Small intestine (tissue), 7 donors: ENCODE data around the gene FLT3LG. TPM values are rescaled to one million over a fixed set of nuclear protein-coding genes. Genes with fewer than 3 reads are reported as not detected.
A peak's percentile ranks its signal among the peaks of the same experiment; 100 is the strongest.
"Not testable (repeated sequence)": the region's sequence is repeated elsewhere in the genome, so short reads cannot be mapped to it uniquely, and the experiment has no call there.

ENCODE experiments used
- DNase-seq, 2 donors: peaks; one replicate each; pipeline versions ENCODE4 v3.0.0 to v3.0.0-alpha.2; 2013
- FAIRE-seq: peaks from 2 replicates; lab custom pipeline; 2012; peaks lifted over from hg19 to GRCh38; lab: Jason Lieb, UNC
- H3K27ac ChIP-seq, 3 donors: one replicate each; pipeline ENCODE4 v1.5.1; 2013; ENCODE audit warnings: low read length in 2 of 3, mild to moderate bottlenecking in 2 of 3, control low read depth in 1 of 3, inconsistent platforms in 1 of 3, low read depth in 1 of 3, moderate library complexity in 1 of 3
- H3K27me3 ChIP-seq, 3 donors: one replicate each; pipeline ENCODE4 v1.6.1; 2013; ENCODE audit warnings: low read length in 3 of 3, inconsistent platforms in 1 of 3; ENCODE audit not compliant: control insufficient read depth in 3 of 3, insufficient read depth in 3 of 3
- H3K36me3 ChIP-seq, 3 donors: one replicate each; pipeline ENCODE4 v1.6.1; 2013; ENCODE audit warnings: low read length in 3 of 3, inconsistent platforms in 1 of 3, low read depth in 1 of 3, mild to moderate bottlenecking in 1 of 3, moderate library complexity in 1 of 3; ENCODE audit not compliant: control insufficient read depth in 3 of 3, insufficient read depth in 2 of 3
- H3K4me1 ChIP-seq, 3 donors: one replicate each; pipeline ENCODE4 v1.6.1; 2013; ENCODE audit warnings: low read length in 2 of 3, inconsistent platforms in 1 of 3, low read depth in 1 of 3, mild to moderate bottlenecking in 1 of 3, moderate library complexity in 1 of 3; ENCODE audit not compliant: control insufficient read depth in 3 of 3, insufficient read depth in 2 of 3
- H3K4me3 ChIP-seq, 3 donors: one replicate each; pipeline ENCODE4 v1.5.1; 2013; ENCODE audit warnings: low read length in 3 of 3, control low read depth in 1 of 3, inconsistent platforms in 1 of 3, low read depth in 1 of 3, mild to moderate bottlenecking in 1 of 3, moderate library complexity in 1 of 3
- H3K9me3 ChIP-seq, 2 donors: one replicate each; pipeline ENCODE4 v1.6.1; 2013; ENCODE audit warnings: low read depth in 1 of 2, low read length in 1 of 2; ENCODE audit not compliant: control insufficient read depth in 2 of 2, insufficient read depth in 1 of 2
- WGBS, 3 donors: extraction: QIAGEN DNeasy Blood & Tissue Kit; methylation state at CpG; one replicate each; pipeline ENCODE4 v1.1.7; 2013; 5-methylcytosine and 5-hydroxymethylcytosine counted together
- polyA plus RNA-seq, 4 donors: library from polyadenylated mRNA; stranded (reverse) in 3 of 4; unstranded in 1 of 4; fragments of 200-250 nt in 3 of 4; fragments of 120-200 nt in 1 of 4; gene quantifications; one replicate each; pipeline versions ENCODE4 v1.2.1 to v1.2.3, GENCODE V29; 2013
- donor health status: healthy with polysubstance abuse.
- donor health status: control.
- donor health status: control.
- donor health status: Bipolar disorder and iron deficiency.
- donor health status: healthy.

Gene FLT3LG
- polyA plus RNA-seq, 4 donors: 4.9 to 10.0 (median 8.2) TPM

DNA sequence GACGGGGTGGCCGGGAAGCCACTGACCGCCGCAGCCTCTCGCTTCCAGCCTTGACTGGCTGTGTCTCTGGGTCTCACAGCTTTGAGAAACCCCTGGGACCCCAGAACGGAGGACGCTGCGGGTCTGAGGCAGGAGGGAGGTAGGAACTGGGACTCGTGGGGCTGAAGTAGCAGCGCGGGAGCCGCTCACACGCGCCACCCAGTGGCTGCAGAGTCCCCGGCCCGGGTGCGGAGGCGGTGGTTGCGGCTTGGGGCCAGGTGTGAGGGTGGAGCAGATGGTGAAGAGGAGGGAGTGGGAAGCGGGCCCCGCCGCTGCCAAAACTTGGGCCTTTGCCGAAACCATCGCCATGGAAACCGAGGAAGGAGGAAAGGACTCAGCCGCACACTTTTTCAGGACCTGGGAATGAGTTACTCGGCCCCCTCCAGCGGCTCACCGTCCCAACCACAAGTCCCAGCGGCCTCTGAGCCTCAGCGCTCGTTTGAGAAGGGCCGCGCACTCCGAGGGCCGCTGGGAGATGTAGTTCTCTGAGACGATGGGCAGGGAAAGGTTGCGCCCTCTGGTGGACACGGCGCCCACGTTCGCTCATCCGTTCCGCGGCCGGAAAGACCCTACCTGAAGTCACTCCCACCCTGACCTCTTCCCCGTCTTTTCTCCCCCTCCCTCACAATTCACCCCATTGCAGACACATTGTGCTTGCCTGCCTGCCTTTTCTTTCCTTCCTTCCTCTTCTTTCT is 30.5 kb upstream of the FLT3LG start:
- no peaks in the 10 kb centered on the region for H3K4me1 ChIP-seq
- FAIRE-seq: no peak
- H3K27ac ChIP-seq: peak overlapping the region; percentile 18 to 70 (median 65)
- H3K4me3 ChIP-seq: peak overlapping the region; percentile 33 to 71 (median 68)
- no peaks in the 10 kb centered on the region for H3K9me3 ChIP-seq
- H3K36me3 ChIP-seq: peaks cover 0 to 27% (median 4%) of the 10 kb centered on the region in 3 donors
- WGBS, 3 donors: 0 to 1% (median 1%) methylated on average over 36 to 47 of the region's 47 CpGs
- H3K27me3 ChIP-seq: peaks cover 3 to 46% (median 16%) of the 10 kb centered on the region in 3 donors
- DNase-seq: peak; percentile 94 to 97

DNA sequence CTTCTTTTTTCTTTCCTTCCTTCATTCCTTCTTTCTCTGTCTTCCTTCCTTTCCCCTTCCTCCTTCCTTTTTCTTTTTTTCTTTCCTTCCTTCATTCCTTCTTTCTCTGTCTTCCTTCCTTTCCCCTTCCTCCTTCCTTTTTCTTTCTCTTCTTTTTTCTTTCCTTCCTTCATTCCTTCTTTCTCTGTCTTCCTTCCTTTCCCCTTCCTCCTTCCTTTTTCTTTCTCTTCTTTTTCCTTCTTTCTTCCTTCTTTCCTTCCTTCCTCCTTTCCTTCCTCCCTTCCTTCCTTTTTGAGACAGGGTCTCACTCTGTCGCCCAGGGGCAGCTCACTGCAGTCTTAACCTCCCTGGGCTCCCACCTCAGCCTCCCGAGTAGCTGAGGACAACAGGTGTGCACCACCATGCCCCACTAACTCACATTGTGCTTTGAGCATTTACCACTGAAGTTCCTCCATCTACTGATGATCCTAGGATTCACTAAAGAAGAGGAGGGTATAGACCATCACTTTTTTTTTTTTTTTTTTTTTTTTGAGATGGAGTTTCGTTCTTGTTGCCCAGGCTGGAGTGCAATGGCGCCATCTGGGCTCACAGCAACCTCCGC is 29.8 kb upstream of the FLT3LG start:
- 46 to 58% (median 47%) methylated on average over 5 of the region's 5 CpGs for WGBS, 3 donors
- H3K27me3 ChIP-seq: peaks cover 3 to 39% (median 12%) of the 10 kb centered on the region in 3 donors
- H3K4me1 ChIP-seq, H3K4me3 ChIP-seq, H3K9me3 ChIP-seq, FAIRE-seq, DNase-seq, H3K27ac ChIP-seq: not testable (repeated sequence)
- H3K36me3 ChIP-seq: peaks cover 0 to 33% (median 4%) of the 10 kb centered on the region in 3 donors

GRCh38 chr19:49445997-49446396 is 28.0 kb upstream of the FLT3LG start:
- no peak overlapping the region for H3K4me3 ChIP-seq
- 67 to 82% (median 79%) methylated on average over 3 of the region's 3 CpGs for WGBS, 3 donors
- peaks cover 2 to 45% (median 4%) of the 10 kb centered on the region in 3 donors for H3K36me3 ChIP-seq
- H3K27ac ChIP-seq: no peak overlapping the region
- DNase-seq: no peak
- H3K4me1 ChIP-seq: no peaks in the 10 kb centered on the region
- no peak for FAIRE-seq
- no peaks in the 10 kb centered on the region for H3K9me3 ChIP-seq
- peaks cover 0 to 21% (median 4%) of the 10 kb centered on the region in 3 donors for H3K27me3 ChIP-seq

- Histone ChIP-seq H3K4me1 (no peaks in the 10 kb centered on the region), H3K36me3 (peaks cover 2 to 45% (median 4%) of the 10 kb centered on the region in 3 donors), H3K4me3 (no peak overlapping the region), H3K27me3 (peaks cover 0 to 5% (median 0%) of the 10 kb centered on the region in 3 donors), H3K9me3 (no peaks in the 10 kb centered on the region), H3K27ac (no peak overlapping the region)
- FAIRE-seq (no peak), DNase-seq (no peak)
- 76 to 84% (median 81%) methylated on average over 32 of the region's 32 CpGs for WGBS, 3 donors
These were observed 26.3 kb upstream of the FLT3LG start for GRCh38 chr19:49447485-49448431.

GRCh38 chr19:49448432-49448786 is 25.6 kb upstream of the FLT3LG start:
- Histone ChIP-seq H3K27ac (no peak overlapping the region), H3K9me3 (no peaks in the 10 kb centered on the region), H3K36me3 (peaks cover 2 to 45% (median 4%) of the 10 kb centered on the region in 3 donors), H3K4me1 (no peaks in the 10 kb centered on the region), H3K27me3 (no peaks in the 10 kb centered on the region), H3K4me3 (no peak overlapping the region)
- FAIRE-seq: no peak
- 93 to 96% (median 95%) methylated on average over 6 of the region's 6 CpGs for WGBS, 3 donors
- no peak for DNase-seq

DNA sequence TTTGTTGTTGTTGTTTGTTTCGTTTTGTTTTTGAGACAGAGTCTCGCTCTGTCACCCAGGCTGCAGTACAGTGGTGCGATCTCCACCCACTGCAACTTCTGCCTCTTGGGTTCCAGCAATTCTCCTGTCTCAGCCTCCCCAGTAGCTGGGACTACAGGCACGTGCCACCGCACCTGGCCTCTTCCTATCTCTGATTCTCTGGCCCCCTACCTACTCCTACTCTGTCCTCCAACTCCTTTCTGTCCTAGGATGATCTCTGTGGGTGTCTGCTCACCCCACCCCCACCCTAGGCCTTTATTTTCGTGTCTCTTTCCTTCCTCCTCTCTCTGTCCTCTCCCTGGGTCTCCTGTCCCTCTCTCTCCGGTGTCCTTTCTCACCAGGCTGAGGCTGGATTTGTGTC is 23.6 kb upstream of the FLT3LG start:
- no peak for DNase-seq
- H3K27ac ChIP-seq: no peak overlapping the region

DNA sequence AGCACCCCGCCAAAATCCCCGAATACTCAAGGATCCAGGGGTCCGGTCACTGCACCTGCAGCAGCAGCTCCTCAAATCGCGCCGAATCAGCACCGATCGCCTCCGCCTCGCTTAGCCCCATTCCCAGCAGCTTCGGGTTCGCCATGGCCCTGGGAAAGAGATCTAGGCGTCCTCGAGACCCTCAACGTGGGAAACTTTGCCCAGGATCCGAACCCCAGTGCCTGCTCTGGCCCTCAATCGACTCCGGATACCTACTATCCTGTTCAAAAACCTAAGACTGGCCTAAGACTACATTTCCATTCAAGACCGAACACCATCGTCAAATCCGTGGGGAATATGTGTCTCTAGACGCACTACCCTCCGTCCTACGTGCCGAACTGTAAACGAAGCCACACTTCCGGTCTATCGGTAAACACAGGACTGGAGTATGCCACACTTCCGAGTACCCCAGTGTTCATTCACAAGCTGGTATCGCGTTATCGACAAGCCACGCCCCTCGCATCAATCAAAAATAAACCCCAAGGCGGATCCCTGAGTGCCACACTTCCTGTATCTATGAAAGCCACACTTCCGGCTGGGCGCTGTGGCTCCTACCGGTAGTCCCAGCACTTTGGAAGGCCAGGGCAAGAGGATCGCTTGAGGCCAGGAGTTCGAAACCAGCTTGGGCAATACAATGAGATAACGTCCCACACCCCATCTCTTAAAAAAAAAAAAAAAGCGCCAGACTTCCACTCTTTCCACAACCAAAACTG is 22.4 kb upstream of the FLT3LG start, which contains the start of gene PIH1D1:
TSS of gene PIH1D1 (minus strand) at position 385 of the 752 bp plus-strand sequence. CDS start at position 145, 240 bp downstream.
- no peaks in the 10 kb centered on the region for H3K27me3 ChIP-seq
- peaks cover 0 to 7% (median 6%) of the 10 kb centered on the region in 3 donors for H3K4me1 ChIP-seq
- DNase-seq: peak; percentile 99 to 100

More for the DNA sequence above, 23.6 kb upstream of the FLT3LG start:
- no peak for FAIRE-seq
- Histone ChIP-seq H3K4me3 (peak overlapping the region in 2 of 3 donors; percentile 83 to 89), H3K36me3 (peaks cover 2 to 50% (median 4%) of the 10 kb centered on the region in 3 donors), H3K9me3 (no peaks in the 10 kb centered on the region), H3K27me3 (no peaks in the 10 kb centered on the region), H3K4me1 (peaks cover 0 to 7% (median 6%) of the 10 kb centered on the region in 3 donors)
- 80 to 85% (median 81%) methylated on average over 7 of the region's 7 CpGs for WGBS, 3 donors

More for the DNA sequence above, 22.4 kb upstream of the FLT3LG start, which contains the start of gene PIH1D1:
- FAIRE-seq: no peak
- Histone ChIP-seq H3K27ac (peak within 1 kb of the TSS; percentile 79 to 99 (median 95)), H3K9me3 (no peaks in the 10 kb centered on the region), H3K4me3 (peak within 1 kb of the TSS; percentile 46 to 89 (median 83)), H3K36me3 (peaks cover 2 to 46% (median 3%) of the 10 kb centered on the region in 3 donors)
- WGBS, 3 donors: 0 to 1% (median 0%) methylated on average over 42 of the region's 42 CpGs
